Type B pancreatic cell (in vitro differentiated cells): ENCODE data around the gene DPP6. TPM values are rescaled to one million over a fixed set of nuclear protein-coding genes. Genes with fewer than 3 reads are reported as not detected.
"Not testable (repeated sequence)": the region's sequence is repeated elsewhere in the genome, so short reads cannot be mapped to it uniquely, and the experiment has no call there.

ENCODE experiments used
- DNase-seq: peaks from one replicate; pipeline ENCODE4 v3.0.0; 2021; ENCODE audit warnings: mixed read lengths; ENCODE audit not compliant: unreplicated experiment; ENCODE audit errors: extremely low spot score
- H3K27ac Mint-ChIP-seq: 2 replicates; pipeline ENCODE4 v1.8.0; 2021; ENCODE audit warnings: mild to moderate bottlenecking, mixed read lengths
- H3K27me3 Mint-ChIP-seq: 2 replicates; pipeline ENCODE4 v1.8.0; 2021; ENCODE audit warnings: mixed read lengths
- H3K36me3 Mint-ChIP-seq: 2 replicates; pipeline ENCODE4 v1.8.0; 2021; ENCODE audit warnings: mixed read lengths
- H3K4me1 Mint-ChIP-seq: one replicate; pipeline ENCODE4 v1.8.0; 2021; ENCODE audit warnings: mixed read lengths; ENCODE audit not compliant: unreplicated experiment
- H3K4me3 Mint-ChIP-seq: 2 replicates; pipeline ENCODE4 v1.8.0; 2021; ENCODE audit warnings: mild to moderate bottlenecking, mixed read lengths
- H3K9me3 Mint-ChIP-seq: 2 replicates; pipeline ENCODE4 v1.8.0; 2021; ENCODE audit warnings: mixed read lengths
- CTCF ChIP-seq: fragments of 200-600 bp; sonication (generic); conservative IDR thresholded peaks from 2 replicates; pipeline ENCODE4 v1.5.0; 2021; ENCODE audit warnings: antibody characterized with exemption, mild to moderate bottlenecking
- total RNA-seq: library from RNA; stranded (reverse); gene quantifications from 2 replicates; pipeline ENCODE4 v1.2.1, GENCODE V29; 2021; ENCODE audit warnings: low replicate concordance

Gene DPP6
- total RNA-seq, 1 donor from 2014 or later = 4.1 TPM

DNA sequence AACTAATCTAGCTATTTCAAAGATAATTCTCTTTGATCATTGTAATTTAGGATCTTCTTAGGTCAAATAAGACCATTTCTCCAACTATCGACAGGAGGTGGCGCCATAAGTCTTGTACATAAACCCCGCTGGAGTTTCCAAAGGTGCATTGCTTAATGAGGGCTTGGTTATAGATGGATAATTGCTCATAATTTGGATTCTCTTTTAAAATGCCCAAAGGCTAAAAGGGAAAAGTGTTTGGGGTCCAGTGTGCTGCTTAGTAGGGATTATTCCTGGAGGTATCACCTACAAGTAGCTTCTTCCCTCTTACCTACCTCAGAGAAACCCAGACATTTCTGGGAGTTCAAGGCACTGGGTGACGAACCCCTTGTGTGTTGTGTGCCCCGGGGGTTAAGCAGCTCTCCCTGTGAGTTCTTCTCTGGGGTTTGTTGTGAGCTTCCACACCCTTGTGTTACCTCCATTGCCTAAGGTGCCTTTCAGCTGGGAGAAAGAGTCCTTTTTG lies 875.5 kb downstream of the DPP6 start:
- Mint-ChIP-seq H3K27ac (peak overlapping the region; percentile 96), H3K27me3 (peaks cover 5% of the 10 kb centered on the region), H3K4me1 (no peaks in the 10 kb centered on the region), H3K9me3 (no peaks in the 10 kb centered on the region), H3K36me3 (no peaks in the 10 kb centered on the region), H3K4me3 (peak overlapping the region; percentile 86)
- TF ChIP-seq CTCF = peak; percentile 79
- no peak for DNase-seq

DNA sequence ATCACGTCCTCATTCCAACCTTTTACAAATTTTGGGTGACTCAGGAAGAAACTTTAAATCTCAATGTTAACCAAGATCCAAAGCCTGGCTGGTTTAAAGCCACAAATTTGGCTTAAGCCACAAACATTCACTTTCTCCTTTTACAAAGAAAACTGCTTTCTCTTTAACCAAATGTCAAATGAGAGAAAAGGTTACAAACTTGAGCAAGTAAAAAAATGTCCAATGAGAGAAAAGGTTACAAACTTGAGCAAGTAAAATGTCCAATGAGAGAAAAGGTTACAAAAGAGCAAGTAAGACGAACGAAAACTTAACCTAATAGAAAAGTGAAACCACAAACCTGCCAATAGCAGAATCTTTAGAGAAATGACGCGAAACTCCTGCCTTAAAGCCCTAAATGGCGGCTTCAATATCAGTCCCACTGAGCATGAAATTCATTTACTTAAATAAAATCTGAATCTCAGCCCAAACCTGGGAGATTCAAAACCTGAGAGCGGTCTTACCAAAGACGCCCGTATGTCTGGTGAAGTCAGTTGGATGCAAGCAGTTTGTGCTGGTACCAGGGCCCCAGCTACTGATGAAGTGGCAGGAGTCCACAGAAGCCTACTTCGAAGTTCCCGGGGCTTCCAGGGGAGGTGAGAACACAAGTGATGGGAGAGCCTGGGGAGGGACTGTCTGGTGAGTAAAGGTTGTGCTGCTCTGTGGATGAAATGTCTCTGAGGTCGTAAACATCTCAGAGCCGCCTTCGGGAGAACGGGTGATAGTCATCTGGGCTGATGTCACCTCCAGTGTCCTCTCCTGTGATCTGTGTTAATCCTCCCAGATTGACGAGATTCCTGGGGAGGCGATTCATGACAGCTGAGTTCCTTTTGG lies 876.2 kb downstream of the DPP6 start:
- no peaks in the 10 kb centered on the region for H3K36me3 Mint-ChIP-seq
- no peaks in the 10 kb centered on the region for H3K4me1 Mint-ChIP-seq
- peaks cover 5% of the 10 kb centered on the region for H3K27me3 Mint-ChIP-seq
- peak overlapping the region; percentile 96 for H3K27ac Mint-ChIP-seq
- no peaks in the 10 kb centered on the region for H3K9me3 Mint-ChIP-seq
- no peak for DNase-seq
- no peak for TF ChIP-seq CTCF
- peak overlapping the region; percentile 86 for H3K4me3 Mint-ChIP-seq

DNA sequence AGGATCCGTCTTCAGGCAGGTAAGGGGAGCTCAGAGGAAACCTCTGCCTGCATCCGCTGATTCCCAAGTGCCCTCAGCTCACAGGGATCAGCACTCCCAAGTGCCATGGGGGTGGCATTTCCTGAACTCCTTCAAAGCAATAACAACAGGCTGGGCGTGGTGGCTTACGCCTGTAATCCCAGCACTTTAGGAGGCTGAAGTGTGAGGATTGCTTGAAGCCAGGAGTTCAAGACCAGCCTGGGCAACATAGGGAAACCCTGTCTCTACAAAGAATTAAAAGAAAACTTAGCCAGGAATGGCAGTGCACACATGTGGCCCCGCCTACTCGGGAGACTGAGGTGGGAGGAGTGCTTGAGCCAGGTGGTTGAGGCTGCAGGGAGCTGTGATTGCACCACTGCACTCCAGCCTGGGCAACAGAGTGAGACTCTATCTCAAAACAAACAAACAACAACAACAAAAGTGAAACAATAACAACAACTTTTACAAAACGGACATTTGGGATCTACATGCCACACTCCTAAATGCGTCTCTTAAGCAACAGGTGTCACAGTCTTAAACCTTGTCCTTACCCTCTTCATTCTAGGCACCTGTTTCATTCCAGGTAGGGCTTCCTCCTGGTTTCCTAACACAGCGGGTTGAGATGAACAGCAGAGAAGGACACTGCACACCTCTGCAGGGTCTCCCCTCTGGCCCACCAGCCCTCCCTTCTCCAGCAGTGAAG lies 877.0 kb downstream of the DPP6 start:
- TF ChIP-seq CTCF = no peak
- Mint-ChIP-seq H3K4me1 (no peaks in the 10 kb centered on the region), H3K27me3 (peaks cover 5% of the 10 kb centered on the region), H3K27ac (peak overlapping the region; percentile 96), H3K36me3 (no peaks in the 10 kb centered on the region), H3K4me3 (peak overlapping the region; percentile 86), H3K9me3 (no peaks in the 10 kb centered on the region)
- DNase-seq = no peak

DNA sequence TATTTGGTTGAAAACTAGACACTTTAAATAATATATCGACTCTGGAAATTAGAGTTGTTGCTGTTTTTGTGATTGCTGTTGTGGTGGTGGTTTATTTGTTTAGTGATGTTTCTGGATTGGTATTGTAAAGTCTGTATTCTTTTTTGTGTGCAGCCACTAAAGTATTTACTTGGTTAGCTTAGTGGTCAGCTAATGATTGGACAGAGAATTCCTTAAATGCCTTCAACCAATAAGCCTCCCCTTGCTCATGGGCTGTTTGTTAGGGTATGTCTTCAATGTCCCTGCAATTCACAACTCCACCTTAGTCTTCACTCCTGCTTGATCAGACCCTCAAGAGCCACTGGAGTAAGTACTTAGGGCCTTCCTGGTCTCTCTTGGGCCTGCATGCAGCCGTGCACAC lies 879.7 kb downstream of the DPP6 start:
- DNase-seq = no peak
- no peak for TF ChIP-seq CTCF
- no peak overlapping the region for H3K27ac Mint-ChIP-seq
- H3K4me3 Mint-ChIP-seq = no peak overlapping the region
- no peaks in the 10 kb centered on the region for H3K4me1 Mint-ChIP-seq
- H3K27me3 Mint-ChIP-seq = peaks cover 8% of the 10 kb centered on the region
- peaks cover 7% of the 10 kb centered on the region for H3K9me3 Mint-ChIP-seq
- H3K36me3 Mint-ChIP-seq = peaks cover 5% of the 10 kb centered on the region

- DNase-seq, H3K4me1 Mint-ChIP-seq, H3K27ac Mint-ChIP-seq, H3K4me3 Mint-ChIP-seq, H3K27me3 Mint-ChIP-seq, H3K36me3 Mint-ChIP-seq, H3K9me3 Mint-ChIP-seq: not testable (repeated sequence)
Observed at GRCh38 chr7:154934353-154934952, 882.3 kb downstream of the DPP6 start.
